ENCODE data around the gene KRT6C. TPM values are rescaled to one million over a fixed set of nuclear protein-coding genes. Genes with fewer than 3 reads are reported as not detected.

Gene KRT6C
- total RNA-seq, 1 donor from 2014 or later: not detected

DNA sequence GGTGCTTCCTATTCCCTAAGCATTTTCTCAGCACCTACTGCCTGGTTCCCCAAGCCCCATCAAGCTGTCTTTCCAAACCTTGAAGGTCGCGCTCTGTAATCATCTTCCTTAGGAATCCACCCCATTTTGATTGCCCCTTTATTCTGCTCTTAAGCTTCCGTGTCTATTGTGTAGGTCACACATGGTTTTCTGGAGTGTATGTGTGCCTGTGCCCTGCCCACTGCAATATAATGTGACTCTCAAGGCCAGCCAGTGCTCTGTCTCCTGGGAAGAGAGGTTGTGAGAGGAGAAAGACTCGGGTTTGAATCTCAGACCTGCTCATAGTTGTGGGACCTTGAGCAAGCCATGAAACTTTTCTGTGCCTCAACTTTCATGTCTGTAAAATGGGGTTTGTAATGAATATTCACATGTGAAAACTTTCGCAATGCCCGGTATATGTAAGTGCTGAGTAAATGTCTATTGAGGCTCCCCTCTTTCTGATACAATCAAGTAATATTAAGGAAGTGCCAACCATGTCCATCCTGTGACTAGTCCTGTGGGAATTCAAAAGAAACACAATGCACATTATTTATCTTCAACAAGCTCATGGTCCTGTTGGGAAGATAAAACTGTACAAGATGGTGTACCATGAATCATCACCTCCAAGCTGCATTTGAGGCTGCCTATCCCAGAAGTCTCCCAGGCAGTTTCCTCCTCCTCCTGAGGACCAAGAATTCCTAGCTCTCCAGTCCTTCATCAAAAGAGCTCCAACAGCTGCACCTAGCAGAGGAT is 38.7 kb downstream of the KRT6C start:
- no peak for DNase-seq

DNA sequence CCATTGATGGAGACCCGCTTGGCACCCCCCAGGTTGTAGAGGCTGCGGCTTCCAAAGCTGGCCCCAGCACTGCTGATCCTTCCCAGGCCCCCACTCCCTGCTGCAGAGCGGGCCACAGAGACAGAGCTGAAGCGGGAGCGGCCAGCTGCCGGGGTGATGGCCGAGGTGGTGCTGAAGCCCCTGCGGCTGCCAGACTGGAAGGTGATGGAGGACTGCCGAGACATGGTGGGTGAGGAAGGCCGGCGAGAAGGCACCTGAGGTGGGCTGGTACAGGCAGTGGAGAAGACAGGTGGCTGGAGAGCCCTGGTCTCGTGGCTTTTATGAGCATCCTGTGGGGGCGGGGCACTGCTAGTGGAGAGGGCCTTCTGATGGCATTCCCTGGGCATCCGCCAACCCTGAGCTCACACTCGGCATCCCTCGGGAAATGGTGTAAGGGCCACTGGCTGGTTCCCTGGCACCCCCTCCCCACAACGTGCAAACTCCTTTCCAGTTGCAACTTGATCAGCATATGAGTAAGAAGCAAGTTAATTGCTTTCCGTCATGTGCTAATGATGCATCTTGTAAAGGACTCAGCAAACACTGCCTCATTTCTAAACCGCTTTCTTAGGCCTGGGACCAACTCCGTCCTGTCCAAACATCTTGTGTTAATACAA is 39.4 kb downstream of the KRT6C start, which contains the start of gene KRT75:
TSS of gene KRT75 (minus strand) at position 291 of the 653 bp plus-strand sequence. CDS start at position 224, 67 bp downstream.
- DNase-seq: no peak

DNA sequence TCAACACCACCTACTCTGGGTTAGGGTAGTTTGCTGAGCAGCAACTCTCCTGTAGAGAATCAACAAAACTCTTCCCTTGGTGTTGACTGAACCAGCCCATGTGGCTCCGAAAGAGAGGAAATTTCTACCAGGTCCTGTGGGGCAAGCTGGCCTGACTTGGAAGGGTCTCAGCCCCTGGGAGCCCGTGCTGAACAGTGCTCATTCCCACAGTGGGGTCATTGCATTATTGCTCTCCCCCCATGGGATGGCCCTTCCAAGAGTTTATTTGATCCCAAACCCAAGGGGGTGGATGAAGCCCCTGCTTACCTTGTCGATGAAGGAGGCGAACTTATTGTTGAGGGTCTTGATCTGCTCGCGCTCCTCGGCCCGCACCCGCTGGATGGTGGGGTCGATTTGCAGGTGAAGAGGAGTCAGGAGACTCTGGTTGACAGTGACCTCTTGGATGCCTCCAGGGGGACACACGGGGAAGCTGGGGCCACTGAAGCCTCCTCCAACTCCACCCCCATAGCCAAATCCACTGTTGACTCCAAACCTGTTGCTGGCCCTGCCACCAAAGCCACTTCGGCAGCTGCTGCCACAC is 40.0 kb downstream of the KRT6C start:
- no peak for DNase-seq

DNA sequence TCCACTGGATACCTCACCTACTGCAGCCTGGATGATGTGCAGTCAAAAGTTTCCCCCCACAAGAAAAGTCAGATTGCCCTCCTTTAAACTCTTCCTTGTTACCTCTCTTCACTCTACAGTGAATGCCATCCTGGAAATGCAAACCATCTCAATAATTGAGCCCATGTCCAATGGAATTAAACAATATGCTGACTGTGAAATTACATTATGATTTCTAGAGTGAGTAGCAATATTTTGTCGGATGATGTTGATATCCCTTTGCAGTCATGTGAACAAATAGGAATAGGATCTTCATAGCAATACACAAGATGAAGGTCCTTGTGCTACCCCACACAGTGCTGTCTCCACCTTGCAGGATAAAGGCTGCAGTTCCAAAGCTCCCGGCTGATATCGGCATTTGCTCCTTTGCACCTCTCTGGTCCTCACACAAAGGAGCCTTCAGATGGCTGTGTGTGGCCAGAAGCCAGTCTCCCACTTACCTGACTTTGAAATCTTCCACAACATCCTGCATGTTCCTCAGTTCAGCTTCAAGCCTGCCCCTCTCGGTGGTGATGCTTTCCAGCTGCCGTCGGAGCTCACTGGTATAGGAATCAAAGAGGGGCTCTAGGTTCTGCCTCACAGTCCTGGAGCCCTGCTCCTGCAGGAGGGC is 40.9 kb downstream of the KRT6C start:
- no peak for DNase-seq

DNA sequence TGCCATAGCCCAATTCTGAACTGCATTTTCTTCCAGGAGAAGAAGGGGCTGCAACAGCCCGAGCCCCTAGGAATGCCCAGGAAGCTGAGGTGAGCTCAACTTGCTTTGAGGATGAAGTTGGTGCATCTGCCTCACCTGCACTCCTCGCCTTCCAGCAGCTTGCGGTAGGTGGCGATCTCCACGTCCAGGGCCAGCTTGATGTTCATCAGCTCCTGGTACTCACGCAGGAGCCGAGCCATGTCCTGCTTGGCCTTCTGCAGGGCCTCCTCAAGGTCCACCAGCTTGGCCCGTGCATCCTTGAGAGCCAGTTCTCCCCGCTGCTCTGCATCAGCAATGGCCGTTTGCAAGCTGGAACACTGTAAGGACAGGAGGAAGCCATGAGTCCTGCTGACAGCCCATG is 45.5 kb downstream of the KRT6C start:
- DNase-seq: no peak

DNA sequence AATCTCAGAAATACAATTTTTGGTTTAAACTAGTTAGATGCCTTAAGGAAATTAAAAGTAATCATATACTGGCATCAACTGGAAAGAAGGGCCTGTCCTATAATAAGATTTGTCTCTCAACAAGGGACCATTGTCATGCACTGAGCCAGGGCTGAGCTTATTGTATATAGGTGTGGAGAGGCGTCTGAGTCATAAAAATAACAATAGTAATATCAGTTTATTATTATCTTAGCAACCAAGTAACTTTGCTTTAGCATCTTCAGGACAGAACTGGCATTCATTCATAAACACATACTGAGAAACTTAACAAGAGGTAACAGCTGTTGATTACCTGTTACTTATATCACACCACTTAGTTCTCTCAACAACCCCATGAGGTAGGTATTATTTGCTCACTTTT is 46.5 kb downstream of the KRT6C start:
- no peak for DNase-seq

DNA sequence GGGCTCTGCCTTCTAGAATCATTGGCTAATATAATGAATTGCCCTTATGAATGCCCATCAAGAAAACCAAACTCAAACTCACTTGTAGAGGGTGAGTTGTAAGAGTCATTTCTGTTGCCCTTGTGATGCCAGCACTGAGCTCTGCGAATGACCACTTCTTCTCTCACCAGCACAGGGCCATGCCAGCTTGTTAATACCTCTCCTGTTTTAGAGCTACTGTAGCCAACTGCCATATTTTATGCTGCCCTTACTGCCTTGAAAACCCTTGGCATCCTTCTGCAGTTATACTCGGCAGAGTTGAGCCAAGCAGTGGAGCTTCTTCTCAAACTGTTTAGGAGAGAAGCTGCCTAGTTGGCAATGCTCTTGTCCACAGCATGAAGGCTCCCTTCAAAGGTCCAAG is 47.6 kb downstream of the KRT6C start:
- no peak for DNase-seq

DNA sequence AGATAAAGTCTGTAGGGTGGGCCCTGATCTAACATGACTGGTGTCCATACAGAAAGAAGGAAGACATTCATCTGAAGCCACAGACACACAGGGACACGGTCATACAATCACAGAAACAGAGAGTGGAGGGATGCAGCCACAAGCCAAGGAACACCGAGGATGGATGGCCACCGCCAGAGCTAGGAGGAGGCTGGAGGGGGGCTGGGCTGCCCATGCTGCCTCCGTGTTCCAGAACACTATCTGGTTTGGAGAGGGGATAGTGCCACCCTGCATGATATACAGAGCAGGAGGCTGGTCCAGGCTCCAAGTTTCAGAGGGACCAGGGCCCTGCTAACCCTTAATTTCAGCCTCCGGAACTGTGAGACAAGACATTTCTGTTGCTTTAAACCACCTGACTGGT is 48.1 kb downstream of the KRT6C start:
- no peak for DNase-seq

DNA sequence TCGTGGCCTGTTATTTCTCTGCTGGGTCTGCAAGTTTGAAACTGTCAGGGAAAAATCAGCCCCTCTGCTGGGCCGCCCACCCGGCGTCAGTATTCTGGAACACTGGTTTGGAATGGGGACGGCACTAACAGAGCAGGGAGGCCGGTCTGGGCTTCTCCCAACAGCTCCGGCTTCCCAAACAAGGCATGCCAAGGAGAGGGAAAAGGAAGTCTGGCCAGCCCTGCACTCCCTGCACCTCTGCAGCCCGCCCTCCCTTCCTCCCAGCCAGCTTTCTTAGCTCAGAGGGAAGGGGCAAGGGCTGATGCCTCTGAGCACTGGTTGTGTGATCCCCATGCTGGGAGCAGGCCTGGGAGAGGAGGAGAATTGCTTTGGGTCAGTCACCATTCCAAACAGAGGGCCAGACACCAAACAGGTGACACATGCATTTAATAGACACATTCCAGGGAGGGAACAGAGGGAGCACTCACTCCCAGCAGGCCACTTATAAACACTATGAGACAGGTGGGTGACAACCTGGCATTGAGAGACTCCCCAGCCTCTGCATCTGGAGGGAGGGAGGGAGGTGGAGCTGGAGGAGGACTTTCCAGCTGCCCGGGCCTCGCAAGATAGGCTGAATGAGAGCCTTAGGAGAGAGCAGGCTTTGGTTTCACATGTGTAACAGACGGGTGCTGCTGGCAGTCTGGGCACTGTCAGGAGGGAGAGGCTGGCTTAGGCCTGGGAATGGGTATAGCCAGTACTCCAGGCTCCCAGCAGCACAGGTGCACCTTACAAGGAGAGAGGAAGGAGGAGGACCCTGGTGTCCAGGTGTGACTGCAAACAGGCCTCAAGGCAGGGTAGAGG is 49.7 kb downstream of the KRT6C start:
- no peak for DNase-seq

DNA sequence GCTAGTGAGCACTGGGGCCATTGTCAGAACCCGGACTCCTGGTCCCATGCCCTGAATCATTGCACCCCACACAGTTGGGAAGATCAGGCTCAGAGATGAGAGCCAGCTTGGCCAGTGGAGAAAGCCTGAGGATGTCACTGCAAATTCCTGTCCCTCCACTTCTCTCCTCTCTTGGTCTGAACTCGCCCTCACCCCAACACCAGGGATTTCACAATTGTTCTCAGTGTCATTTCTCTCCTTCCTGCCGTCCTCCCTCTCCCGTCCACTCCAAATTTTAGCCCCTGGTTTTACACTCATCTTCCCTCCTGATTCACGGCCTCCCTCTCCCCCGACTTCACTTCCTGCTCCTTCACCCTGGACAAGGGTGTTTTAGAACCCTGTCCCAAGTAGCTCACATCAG is 50.6 kb downstream of the KRT6C start:
- DNase-seq: no peak

DNA sequence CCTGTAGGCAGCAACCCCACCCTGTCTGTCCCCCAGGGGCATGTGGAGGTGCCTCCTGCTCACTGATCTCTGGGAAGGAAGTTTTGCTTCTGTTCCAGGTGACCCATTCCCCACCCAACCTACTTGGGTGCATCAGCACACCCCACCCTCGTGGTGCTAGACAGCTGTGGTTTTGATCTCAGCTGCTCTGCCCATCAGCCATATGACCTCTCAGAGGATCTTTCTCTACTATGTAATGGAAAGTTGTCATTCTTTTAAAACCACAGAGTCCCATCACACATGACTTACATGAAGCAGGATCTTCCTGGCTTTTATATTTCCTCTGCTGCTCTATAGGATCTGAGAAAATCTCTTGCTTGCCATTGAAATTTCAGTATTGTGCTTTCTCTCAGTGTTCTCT is 53.9 kb downstream of the KRT6C start:
- DNase-seq: no peak

DNA sequence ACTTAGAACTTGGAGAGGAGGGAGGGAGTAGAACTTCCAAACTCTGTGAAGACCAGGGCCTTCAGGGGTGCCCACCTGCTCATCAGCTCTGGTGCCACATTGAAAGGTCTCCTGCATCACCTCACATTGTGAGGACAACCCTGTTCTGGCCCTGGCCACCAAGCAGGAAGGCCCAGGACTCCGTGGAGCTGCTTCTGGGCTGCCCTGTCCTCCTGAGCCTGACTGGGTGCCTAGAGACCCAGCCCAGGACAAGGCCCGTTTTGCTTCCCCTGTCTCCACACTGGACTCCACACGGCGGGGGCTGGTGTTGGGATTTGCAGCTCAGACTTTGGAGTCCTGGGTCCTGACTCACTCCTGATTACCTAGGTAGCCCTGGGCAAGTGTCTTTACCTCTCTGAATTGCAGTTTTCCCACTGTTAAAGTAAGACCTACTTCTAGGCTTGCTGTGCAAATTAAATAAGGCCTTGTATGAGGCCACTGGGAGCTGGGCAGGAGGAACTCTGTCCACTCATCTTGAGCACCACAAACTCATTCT is 55.0 kb downstream of the KRT6C start:
- DNase-seq: no peak

Other genes starting within 250 kb of the KRT6C start
- not detected for gene KRT7, start 240.6 kb downstream of the KRT6C start, total RNA-seq
- 0.16 TPM for gene KRT86, start 199.2 kb downstream of the KRT6C start, total RNA-seq
- not detected for gene KRT81, start 182.3 kb downstream of the KRT6C start, total RNA-seq
- gene KRT83, start 152.4 kb downstream of the KRT6C start, total RNA-seq: not detected
- gene KRT85, start 106.3 kb downstream of the KRT6C start, total RNA-seq: not detected
- not detected for gene KRT84, start 88.2 kb downstream of the KRT6C start, total RNA-seq
- gene KRT82, start 67.5 kb downstream of the KRT6C start, total RNA-seq: not detected
- gene KRT75, start 39.4 kb downstream of the KRT6C start, total RNA-seq: not detected
- 0.16 TPM for gene KRT6B, start 21.7 kb downstream of the KRT6C start, total RNA-seq
- 0.62 TPM for gene KRT6A, start 19.5 kb upstream of the KRT6C start, total RNA-seq
- gene KRT5, start 46.6 kb upstream of the KRT6C start, total RNA-seq: 0.62 TPM
- not detected for gene KRT71, start 79.3 kb upstream of the KRT6C start, total RNA-seq
- gene KRT74, start 100.0 kb upstream of the KRT6C start, total RNA-seq: not detected
- gene KRT72, start 127.7 kb upstream of the KRT6C start, total RNA-seq: not detected
- not detected for gene KRT73, start 144.8 kb upstream of the KRT6C start, total RNA-seq
- gene KRT2, start 178.4 kb upstream of the KRT6C start, total RNA-seq: not detected
- gene KRT1, start 206.6 kb upstream of the KRT6C start, total RNA-seq: 0.16 TPM
- not detected for gene KRT77, start 229.7 kb upstream of the KRT6C start, total RNA-seq